Caco-2 (cell line): ENCODE results near the gene CDH1. TPM values are rescaled to one million over a fixed set of nuclear protein-coding genes. Genes with fewer than 3 reads are reported as not detected.

ENCODE experiments used
- BruUV-seq: library from RNA; stranded (reverse); fragments of 400-500 nt; replicated peaks from 2 replicates; lab custom pipeline; 2021; lab: Mats Ljungman, UMichigan
- CTCF ChIA-PET: fragments of 300-600 bp; sonication (Branson Sonifier 250); formaldehyde crosslinking; loops from one replicate; lab custom pipeline; 2022; ENCODE audit warnings: antibody characterized with exemption; lab: Charles Lee
- POLR2A ChIA-PET: fragments of 300-600 bp; sonication (Branson Sonifier 250); formaldehyde crosslinking; loops from one replicate; lab custom pipeline; 2022; ENCODE audit warnings: antibody characterized with exemption; lab: Charles Lee
- DNase-seq, 2 experiments: peaks; one replicate each; pipeline versions ENCODE4 v3.0.0 to v3.0.0-alpha.2; 2020 to 2022
- H3K27me3 ChIP-seq: replicated peaks from 2 replicates; pipeline ENCODE4 v1.6.0; 2011; ENCODE audit warnings: low read length; ENCODE audit not compliant: control insufficient read depth, insufficient read depth
- H3K36me3 ChIP-seq: 2 replicates; pipeline ENCODE4 v1.5.1; 2011; ENCODE audit warnings: low read length; ENCODE audit not compliant: control insufficient read depth, insufficient read depth
- H3K4me1 ChIP-seq: fragments of 250-450 bp; sonication (Bioruptor Pico); 2 replicates; pipeline ENCODE4 v1.5.1; 2020; ENCODE audit warnings: mild to moderate bottlenecking
- H3K4me3 ChIP-seq: 2 replicates; pipeline ENCODE4 v1.5.1; 2011; ENCODE audit warnings: low read depth, mild to moderate bottlenecking, control low read depth, low read length
- H3K9me3 ChIP-seq: fragments of 250-450 bp; sonication (Bioruptor Pico); 2 replicates; pipeline ENCODE4 v1.5.1; 2020; ENCODE audit warnings: mild to moderate bottlenecking, moderate library complexity
- H3K27ac Mint-ChIP-seq: one replicate; pipeline ENCODE4 v1.8.0; 2022; ENCODE audit warnings: mixed read lengths; ENCODE audit not compliant: unreplicated experiment
- H3K27me3 Mint-ChIP-seq: one replicate; pipeline ENCODE4 v1.8.0; 2022; ENCODE audit warnings: mixed read lengths; ENCODE audit not compliant: insufficient read depth, unreplicated experiment
- H3K36me3 Mint-ChIP-seq: one replicate; pipeline ENCODE4 v1.8.0; 2022; ENCODE audit warnings: mild to moderate bottlenecking, mixed read lengths; ENCODE audit not compliant: insufficient read depth, unreplicated experiment
- H3K4me1 Mint-ChIP-seq: one replicate; pipeline ENCODE4 v1.8.0; 2022; ENCODE audit warnings: low read depth, mixed read lengths; ENCODE audit not compliant: unreplicated experiment
- H3K4me3 Mint-ChIP-seq: one replicate; pipeline ENCODE4 v1.8.0; 2022; ENCODE audit warnings: mild to moderate bottlenecking, moderate library complexity, mixed read lengths; ENCODE audit not compliant: unreplicated experiment
- H3K9me3 Mint-ChIP-seq: one replicate; pipeline ENCODE4 v1.8.0; 2022; ENCODE audit warnings: mixed read lengths; ENCODE audit not compliant: unreplicated experiment
- intact Hi-C: fragments of 100-400 bp; cut with micrococcal nuclease; formaldehyde crosslinking; loops from one replicate; pipeline ENCODE4 v1.10.0; 2022; ENCODE audit not compliant: unreplicated experiment
- total RNA-seq: library from RNA; stranded (reverse); gene quantifications from 2 replicates; pipeline ENCODE4 v1.2.3, GENCODE V29; 2022
- TF ChIP-seq, protein P1 (sequence below), 2 experiments: fragments of 200-600 bp in 1 of 2; IDR thresholded peaks; 1 replicate in 1 of 2; 2 replicates in 1 of 2; pipeline versions ENCODE4 v1.5.1 to v1.8.0; 2011 to 2022; ENCODE audit warnings: antibody characterized with exemption in 1 of 2, control low read depth in 1 of 2, inconsistent platforms in 1 of 2, low read depth in 1 of 2, low read length in 1 of 2, mild to moderate bottlenecking in 1 of 2, moderate library complexity in 1 of 2; ENCODE audit not compliant: insufficient read depth in 1 of 2, severe bottlenecking in 1 of 2, unreplicated experiment in 1 of 2

The CDH1 gene
- total RNA-seq, 1 experiment from 2014 or later = 783 TPM

DNA sequence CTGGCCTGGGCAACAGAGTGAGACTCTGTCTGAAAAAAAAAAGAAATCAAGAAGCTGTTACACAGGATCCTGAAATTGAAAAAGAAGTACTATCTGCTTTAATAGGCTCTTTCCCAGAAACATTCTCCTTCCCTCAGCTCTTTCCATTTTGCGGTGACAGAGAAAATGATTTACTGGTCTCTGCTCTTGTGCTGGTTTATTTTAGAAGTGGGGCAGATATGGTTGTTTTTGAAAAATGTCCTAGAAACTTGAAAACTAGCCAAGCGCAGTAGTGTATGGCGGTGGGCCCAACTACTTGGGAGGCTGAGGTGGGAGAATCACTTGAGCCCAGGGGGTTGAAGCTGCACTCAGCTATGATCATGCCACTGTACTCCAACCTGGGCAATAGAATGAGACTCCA lies 77.4 kb downstream of the CDH1 start:
- DNase-seq = no peak
- Histone ChIP-seq H3K27me3 (no peaks in the 10 kb centered on the region), H3K9me3 (no peaks in the 10 kb centered on the region), H3K4me1 (peaks cover 4% of the 10 kb centered on the region; the same call in 1 of the 2 replicates), H3K36me3 (peaks cover 17% of the 10 kb centered on the region), H3K4me3 (no peak overlapping the region)
- H3K4me3 Mint-ChIP-seq = no peak overlapping the region
- TF ChIP-seq, protein P1, sequence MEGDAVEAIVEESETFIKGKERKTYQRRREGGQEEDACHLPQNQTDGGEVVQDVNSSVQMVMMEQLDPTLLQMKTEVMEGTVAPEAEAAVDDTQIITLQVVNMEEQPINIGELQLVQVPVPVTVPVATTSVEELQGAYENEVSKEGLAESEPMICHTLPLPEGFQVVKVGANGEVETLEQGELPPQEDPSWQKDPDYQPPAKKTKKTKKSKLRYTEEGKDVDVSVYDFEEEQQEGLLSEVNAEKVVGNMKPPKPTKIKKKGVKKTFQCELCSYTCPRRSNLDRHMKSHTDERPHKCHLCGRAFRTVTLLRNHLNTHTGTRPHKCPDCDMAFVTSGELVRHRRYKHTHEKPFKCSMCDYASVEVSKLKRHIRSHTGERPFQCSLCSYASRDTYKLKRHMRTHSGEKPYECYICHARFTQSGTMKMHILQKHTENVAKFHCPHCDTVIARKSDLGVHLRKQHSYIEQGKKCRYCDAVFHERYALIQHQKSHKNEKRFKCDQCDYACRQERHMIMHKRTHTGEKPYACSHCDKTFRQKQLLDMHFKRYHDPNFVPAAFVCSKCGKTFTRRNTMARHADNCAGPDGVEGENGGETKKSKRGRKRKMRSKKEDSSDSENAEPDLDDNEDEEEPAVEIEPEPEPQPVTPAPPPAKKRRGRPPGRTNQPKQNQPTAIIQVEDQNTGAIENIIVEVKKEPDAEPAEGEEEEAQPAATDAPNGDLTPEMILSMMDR (IDR thresholded peaks at IDR 0.05; ENCODE audit: insufficient read depth in 1 of 2, low read depth in 1 of 2, low read length in 1 of 2, severe bottlenecking in 1 of 2, unreplicated experiment in 1 of 2) = no peak
- H3K9me3 Mint-ChIP-seq = no peaks in the 10 kb centered on the region
- H3K4me1 Mint-ChIP-seq = peaks cover 6% of the 10 kb centered on the region
- H3K36me3 Mint-ChIP-seq = peaks cover 100% of the 10 kb centered on the region
- H3K27me3 Mint-ChIP-seq = no peaks in the 10 kb centered on the region
- no TSS peak for BruUV-seq
- no peak overlapping the region for H3K27ac Mint-ChIP-seq
- intact Hi-C loops = no loop called here
- CTCF ChIA-PET = no interaction called here
- POLR2A ChIA-PET = no interaction called here

- POLR2A ChIA-PET = interaction anchor here (0.7 to 1.3 kb wide), 2 partner anchors 87 to 737 kb away, joined by 4 to 7 read pairs; no protein-coding TSS in a partner anchor
- H3K27ac Mint-ChIP-seq = peak overlapping the region; percentile 46
- intact Hi-C loops = no loop called here
Observed at GRCh38 chr16:68823401-68824135, 86.5 kb downstream of the CDH1 start.

DNA sequence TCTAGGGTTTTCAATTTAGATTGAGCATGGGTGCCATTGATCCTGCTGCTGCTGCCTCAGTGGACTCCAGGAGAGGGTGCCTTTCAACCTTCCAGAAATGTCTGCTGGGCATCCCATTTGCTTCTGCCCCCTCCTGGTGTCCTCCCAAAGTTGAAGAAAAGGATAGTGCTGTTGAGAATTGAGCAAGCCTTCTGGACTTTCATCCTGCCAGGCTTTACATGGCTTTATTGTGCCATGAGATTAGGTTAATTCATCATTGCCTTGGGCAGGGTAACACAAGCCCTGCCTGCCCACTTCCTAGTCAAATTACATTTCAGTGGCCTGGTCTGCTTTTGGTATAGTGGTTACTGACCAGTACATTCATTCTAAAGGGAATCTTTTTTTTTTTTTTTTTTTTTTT lies 88.3 kb downstream of the CDH1 start:
- H3K4me1 Mint-ChIP-seq = peaks cover 10% of the 10 kb centered on the region
- H3K4me3 Mint-ChIP-seq = no peak overlapping the region
- no peak overlapping the region for H3K27ac Mint-ChIP-seq
- DNase-seq = no peak
- intact Hi-C loops = no loop called here
- ChIA-PET CTCF (no interaction called here), POLR2A (no interaction called here)
- H3K4me1 ChIP-seq = no peaks in the 10 kb centered on the region
- H3K36me3 Mint-ChIP-seq = peaks cover 93% of the 10 kb centered on the region
- peaks cover 32% of the 10 kb centered on the region for H3K36me3 ChIP-seq
- H3K27me3 ChIP-seq = no peaks in the 10 kb centered on the region
- no peaks in the 10 kb centered on the region for H3K27me3 Mint-ChIP-seq
- H3K9me3 ChIP-seq = no peaks in the 10 kb centered on the region
- BruUV-seq = no TSS peak
- no peaks in the 10 kb centered on the region for H3K9me3 Mint-ChIP-seq
- TF ChIP-seq, protein P1 (IDR thresholded peaks at IDR 0.05; ENCODE audit: insufficient read depth in 1 of 2, low read depth in 1 of 2, low read length in 1 of 2, severe bottlenecking in 1 of 2, unreplicated experiment in 1 of 2) = peak; percentile 7 to 24
- H3K4me3 ChIP-seq = no peak overlapping the region

More at GRCh38 chr16:68823401-68824135, 86.5 kb downstream of the CDH1 start:
- H3K4me1 ChIP-seq = no peaks in the 10 kb centered on the region
- H3K27me3 ChIP-seq = no peaks in the 10 kb centered on the region
- CTCF ChIA-PET = interaction anchor here (0.7 to 0.8 kb wide), 3 partner anchors 11 to 294 kb away, joined by 3 to 9 read pairs (median 4); no protein-coding TSS in a partner anchor
- H3K36me3 ChIP-seq = peaks cover 35% of the 10 kb centered on the region
- peak in 1 of 2 experiments; percentile 43 for DNase-seq
- H3K9me3 ChIP-seq = no peaks in the 10 kb centered on the region
- Mint-ChIP-seq H3K9me3 (no peaks in the 10 kb centered on the region), H3K27me3 (no peaks in the 10 kb centered on the region), H3K4me1 (peaks cover 8% of the 10 kb centered on the region), H3K4me3 (no peak overlapping the region), H3K36me3 (peaks cover 93% of the 10 kb centered on the region)
- TF ChIP-seq, protein P1 (IDR thresholded peaks at IDR 0.05; ENCODE audit: insufficient read depth in 1 of 2, low read depth in 1 of 2, low read length in 1 of 2, severe bottlenecking in 1 of 2, unreplicated experiment in 1 of 2) = no peak
- no TSS peak for BruUV-seq
- H3K4me3 ChIP-seq = no peak overlapping the region
